AG04449 (cell line): ENCODE results near the gene C15orf61.

Experiments used
- CTCF ChIA-PET: fragments of 350-600 bp; formaldehyde crosslinking; extraction: SDS; loops from one replicate; lab custom pipeline; 2021; ENCODE audit warnings: antibody characterized with exemption; lab: Yijun Ruan, JAX
- POLR2A ChIA-PET: fragments of 400-600, 350-600 bp; formaldehyde crosslinking; extraction: SDS; loops from one replicate; lab custom pipeline; 2020; ENCODE audit warnings: antibody characterized with exemption, inconsistent platforms; lab: Yijun Ruan, JAX
- DNase-seq: peaks from one replicate; pipeline ENCODE4 v3.0.0-alpha.2; 2010; ENCODE audit warnings: low read depth, low spot score
- H3K4me3 ChIP-seq: 2 replicates; pipeline ENCODE4 v1.5.1; 2011; ENCODE audit warnings: low read depth, mild to moderate bottlenecking, control low read depth, low read length
- TF ChIP-seq, protein P1 (sequence below): IDR thresholded peaks from one replicate; pipeline ENCODE4 v1.5.1; 2011; ENCODE audit warnings: mild to moderate bottlenecking, moderate library complexity, low read length, control low read depth, inconsistent platforms; ENCODE audit not compliant: insufficient read depth; ENCODE audit errors: missing control alignments

The C15orf61 gene

GRCh38 chr15:67579164-67579563 is 58.2 kb downstream of the C15orf61 start:
- CTCF ChIA-PET: no interaction called here
- POLR2A ChIA-PET: no interaction called here

More at GRCh38 chr15:67579164-67579563, 58.2 kb downstream of the C15orf61 start:
- no peak for DNase-seq
- TF ChIP-seq, protein P1, sequence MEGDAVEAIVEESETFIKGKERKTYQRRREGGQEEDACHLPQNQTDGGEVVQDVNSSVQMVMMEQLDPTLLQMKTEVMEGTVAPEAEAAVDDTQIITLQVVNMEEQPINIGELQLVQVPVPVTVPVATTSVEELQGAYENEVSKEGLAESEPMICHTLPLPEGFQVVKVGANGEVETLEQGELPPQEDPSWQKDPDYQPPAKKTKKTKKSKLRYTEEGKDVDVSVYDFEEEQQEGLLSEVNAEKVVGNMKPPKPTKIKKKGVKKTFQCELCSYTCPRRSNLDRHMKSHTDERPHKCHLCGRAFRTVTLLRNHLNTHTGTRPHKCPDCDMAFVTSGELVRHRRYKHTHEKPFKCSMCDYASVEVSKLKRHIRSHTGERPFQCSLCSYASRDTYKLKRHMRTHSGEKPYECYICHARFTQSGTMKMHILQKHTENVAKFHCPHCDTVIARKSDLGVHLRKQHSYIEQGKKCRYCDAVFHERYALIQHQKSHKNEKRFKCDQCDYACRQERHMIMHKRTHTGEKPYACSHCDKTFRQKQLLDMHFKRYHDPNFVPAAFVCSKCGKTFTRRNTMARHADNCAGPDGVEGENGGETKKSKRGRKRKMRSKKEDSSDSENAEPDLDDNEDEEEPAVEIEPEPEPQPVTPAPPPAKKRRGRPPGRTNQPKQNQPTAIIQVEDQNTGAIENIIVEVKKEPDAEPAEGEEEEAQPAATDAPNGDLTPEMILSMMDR: no peak
- no peak overlapping the region for H3K4me3 ChIP-seq
